Right lobe of liver (tissue), 6 donors: ENCODE data around the gene PRAMEF1. TPM values are rescaled to one million over a fixed set of nuclear protein-coding genes. Genes with fewer than 3 reads are reported as not detected.

Experiments
- ATAC-seq, 4 donors: fragments of 200-7000 bp; cut with Tn5 transposase; one replicate each; pipeline ENCODE4 v1.9.1; 2020; ENCODE audit warnings: mild to moderate bottlenecking in 4 of 4, moderate library complexity in 4 of 4
- DNase-seq, 3 donors: peaks; one replicate each; pipeline ENCODE4 v3.0.0-alpha.2; 2020
- H3K27ac ChIP-seq, 3 donors: fragments of 200-600 bp; one replicate each; pipeline ENCODE4 v1.8.0; 2022
- H3K27me3 ChIP-seq, 2 donors: fragments of 200-600 bp; one replicate each; pipeline ENCODE4 v1.8.0; 2022
- H3K36me3 ChIP-seq, 4 donors: fragments of 200-600 bp; sonication (generic) in 1 of 4; one replicate each; pipeline versions ENCODE4 v1.5.1 to v1.8.0; 2017 to 2022; ENCODE audit warnings: control low read depth in 1 of 4
- H3K4me1 ChIP-seq, 4 donors: fragments of 200-600 bp; sonication (generic) in 1 of 4; one replicate each; pipeline versions ENCODE4 v1.5.1 to v1.8.0; 2017 to 2022; ENCODE audit warnings: control low read depth in 1 of 4
- H3K4me3 ChIP-seq, 3 donors: fragments of 200-600 bp; one replicate each; pipeline ENCODE4 v1.8.0; 2022
- H3K9me3 ChIP-seq, 4 donors: fragments of 200-600 bp; sonication (generic) in 1 of 4; one replicate each; pipeline versions ENCODE4 v1.5.1 to v1.8.0; 2017 to 2022; ENCODE audit warnings: control low read depth in 1 of 4
- CTCF ChIP-seq, 4 donors: fragments of 200-600 bp in 3 of 4; fragments of 450-650 bp in 1 of 4; IDR thresholded peaks; one replicate each; pipeline versions ENCODE4 v1.5.1 to v1.8.0; 2016 to 2022; ENCODE audit warnings: antibody characterized with exemption in 4 of 4, mild to moderate bottlenecking in 2 of 4
- POLR2A ChIP-seq: fragments of 450-650 bp; IDR thresholded peaks from one replicate; pipeline ENCODE4 v1.6.1; 2017; ENCODE audit warnings: antibody characterized with exemption, mild to moderate bottlenecking
- WGBS: methylation state at CpG from one replicate; pipeline ENCODE4 v1.1.6; 2018; ENCODE audit warnings: low coverage, low lambda C conversion rate; ENCODE audit not compliant: insufficient coverage; ENCODE audit errors: missing lambda C conversion rate; 5-methylcytosine and 5-hydroxymethylcytosine counted together
- intact Hi-C, 2 donors: fragments of 100-400 bp; cut with DNase I; formaldehyde crosslinking; loops; one replicate each; pipeline versions ENCODE4 v1.11.2 to v1.14.1; 2022
- total RNA-seq, 6 experiments: library from RNA; depleted of rRNA in 2 of 6; stranded (reverse); fragments of >200 nt in 2 of 6; fragmentation: NEBNext Ultra II Directional in 3 of 6; extraction: Animal tissue kit (Norgen Biotek cat#: 25700) in 3 of 6; gene quantifications; one replicate each; pipeline versions ENCODE4 v1.1.0 to v1.2.4, GENCODE V29; 2016 to 2023
- donor health status: DM: no; HTN: yes; CAD: no.
- donor health status: DM: no; HTN: no; CAD: no.
- donor health status: DM: no; HTN: no; CAD: no.
- donor health status: DM: no; HTN: yes; CAD: no.
- donor health status: DM: no; HTN: yes; CAD: no.

The PRAMEF1 gene
- total RNA-seq, 6 experiments from 2014 or later = not detected

- ATAC-seq (no peak), DNase-seq (no peak)
- Histone ChIP-seq H3K4me1 (peaks cover 0 to 6% (median 0%) of the 10 kb centered on the region in 4 donors), H3K4me3 (no peak overlapping the region), H3K27me3 (no peaks in the 10 kb centered on the region), H3K9me3 (no peaks in the 10 kb centered on the region), H3K36me3 (no peaks in the 10 kb centered on the region), H3K27ac (no peak overlapping the region)
- intact Hi-C loops = no loop called here
- TF ChIP-seq CTCF (IDR thresholded peaks at IDR 0.05) (no peak), POLR2A (no peak)
These were observed 42.3 kb upstream of the PRAMEF1 start for GRCh38 chr1:12748778-12749355.

GRCh38 chr1:12754738-12755137, 36.5 kb upstream of the PRAMEF1 start:
- H3K4me1 ChIP-seq = peaks cover 0 to 6% (median 0%) of the 10 kb centered on the region in 4 donors
- no peaks in the 10 kb centered on the region for H3K27me3 ChIP-seq
- H3K27ac ChIP-seq = no peak overlapping the region
- H3K4me3 ChIP-seq = no peak overlapping the region
- H3K36me3 ChIP-seq = no peaks in the 10 kb centered on the region
- intact Hi-C loops = no loop called here
- H3K9me3 ChIP-seq = no peaks in the 10 kb centered on the region
- 65% methylated on average over 4 of the region's 4 CpGs for WGBS
- TF ChIP-seq CTCF (IDR thresholded peaks at IDR 0.05) (no peak), POLR2A (no peak)
- ATAC-seq = no peak
- no peak for DNase-seq

DNA sequence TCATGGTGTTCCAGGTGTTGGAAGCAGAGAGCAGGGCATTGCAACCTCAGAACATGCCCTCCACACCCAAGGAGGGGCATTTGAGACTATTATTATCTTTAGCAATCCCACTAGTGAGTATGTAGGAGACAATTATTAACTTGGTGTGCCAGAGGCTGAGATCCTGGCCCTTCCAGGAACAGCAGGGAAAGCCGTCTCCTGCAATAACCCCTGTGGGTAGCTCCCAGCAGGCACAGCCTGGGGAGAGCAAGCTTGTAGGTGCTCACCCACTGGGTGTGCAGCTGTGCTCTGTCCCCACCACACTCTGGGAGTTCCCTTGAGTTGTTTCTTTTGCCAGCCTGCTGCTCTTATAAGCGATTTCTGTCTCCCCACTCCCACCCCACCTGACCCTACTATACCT, 34.9 kb upstream of the PRAMEF1 start:
- H3K27ac ChIP-seq = no peak overlapping the region
- ATAC-seq (no peak), DNase-seq (no peak)
- intact Hi-C loops = no loop called here
- no peaks in the 10 kb centered on the region for H3K9me3 ChIP-seq
- no peaks in the 10 kb centered on the region for H3K4me1 ChIP-seq
- no peak for TF ChIP-seq CTCF (IDR thresholded peaks at IDR 0.05)
- TF ChIP-seq POLR2A = no peak
- H3K36me3 ChIP-seq = no peaks in the 10 kb centered on the region
- WGBS = 47% methylated on average over 2 of the region's 2 CpGs
- H3K4me3 ChIP-seq = no peak overlapping the region
- no peaks in the 10 kb centered on the region for H3K27me3 ChIP-seq

- no peaks in the 10 kb centered on the region for H3K4me1 ChIP-seq
- no peaks in the 10 kb centered on the region for H3K36me3 ChIP-seq
- TF ChIP-seq POLR2A = no peak
- TF ChIP-seq CTCF (IDR thresholded peaks at IDR 0.05) = no peak
- DNase-seq (no peak), ATAC-seq (no peak)
- no peak overlapping the region for H3K4me3 ChIP-seq
- no peaks in the 10 kb centered on the region for H3K9me3 ChIP-seq
- no peaks in the 10 kb centered on the region for H3K27me3 ChIP-seq
- 46% methylated on average over 5 of the region's 6 CpGs for WGBS
- no peak overlapping the region for H3K27ac ChIP-seq
- intact Hi-C loops = no loop called here
These were observed 34.3 kb upstream of the PRAMEF1 start for GRCh38 chr1:12756768-12757413.
